ENCODE measurements around the gene OSGEP. TPM values are rescaled to one million over a fixed set of nuclear protein-coding genes. Genes with fewer than 3 reads are reported as not detected.
"Not testable (repeated sequence)": the region's sequence is repeated elsewhere in the genome, so short reads cannot be mapped to it uniquely, and the experiment has no call there.

The OSGEP gene
- total RNA-seq, 1 experiment from 2014 or later, result 47.5 TPM

DNA sequence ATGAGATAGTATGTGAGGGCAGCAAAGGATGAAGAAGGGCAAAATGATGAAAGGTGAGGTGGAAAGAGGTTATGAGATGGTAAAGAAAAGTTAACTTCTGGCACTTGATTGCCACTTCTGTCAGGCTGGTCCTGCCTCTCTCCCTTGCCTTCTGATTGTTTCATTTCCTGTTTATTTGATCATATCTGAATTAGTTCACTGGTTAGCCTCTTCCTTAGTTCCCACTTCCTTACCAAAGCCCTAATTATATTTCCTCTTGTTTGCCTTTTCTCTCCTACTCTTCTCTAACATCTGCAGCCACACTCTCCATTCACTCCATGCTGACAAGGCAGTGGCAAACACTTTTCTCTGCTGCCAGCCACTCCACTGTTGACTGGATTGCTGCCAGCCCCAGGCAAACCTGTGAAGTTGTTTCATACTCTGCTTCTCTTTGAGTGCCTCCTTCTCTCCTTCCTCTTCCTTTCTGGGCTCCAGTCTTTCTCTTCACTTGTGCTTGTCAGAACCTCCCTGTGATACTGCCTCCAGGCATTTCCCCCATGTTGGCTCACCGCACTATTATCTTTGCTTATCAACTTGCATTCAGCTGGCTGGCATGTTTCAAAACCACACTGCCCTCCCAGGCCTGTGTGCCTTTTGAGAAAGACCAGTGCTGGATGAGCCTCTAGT lies 22.7 kb upstream of the OSGEP start:
- DNase-seq, result no peak
- Histone ChIP-seq H3K36me3 (peaks cover 4% of the 10 kb centered on the region; the same call in 1 of the 2 replicates), H3K4me3 (no peak overlapping the region), H3K9me3 (no peaks in the 10 kb centered on the region), H3K27me3 (no peaks in the 10 kb centered on the region)

- Histone ChIP-seq H3K9me3 (no peaks in the 10 kb centered on the region), H3K27me3 (no peaks in the 10 kb centered on the region), H3K36me3 (peaks cover 4% of the 10 kb centered on the region; the same call in 1 of the 2 replicates), H3K4me3 (no peak overlapping the region)
- no peak for DNase-seq
Observed at GRCh38 chr14:20476776-20477175, 22.2 kb upstream of the OSGEP start.

DNA sequence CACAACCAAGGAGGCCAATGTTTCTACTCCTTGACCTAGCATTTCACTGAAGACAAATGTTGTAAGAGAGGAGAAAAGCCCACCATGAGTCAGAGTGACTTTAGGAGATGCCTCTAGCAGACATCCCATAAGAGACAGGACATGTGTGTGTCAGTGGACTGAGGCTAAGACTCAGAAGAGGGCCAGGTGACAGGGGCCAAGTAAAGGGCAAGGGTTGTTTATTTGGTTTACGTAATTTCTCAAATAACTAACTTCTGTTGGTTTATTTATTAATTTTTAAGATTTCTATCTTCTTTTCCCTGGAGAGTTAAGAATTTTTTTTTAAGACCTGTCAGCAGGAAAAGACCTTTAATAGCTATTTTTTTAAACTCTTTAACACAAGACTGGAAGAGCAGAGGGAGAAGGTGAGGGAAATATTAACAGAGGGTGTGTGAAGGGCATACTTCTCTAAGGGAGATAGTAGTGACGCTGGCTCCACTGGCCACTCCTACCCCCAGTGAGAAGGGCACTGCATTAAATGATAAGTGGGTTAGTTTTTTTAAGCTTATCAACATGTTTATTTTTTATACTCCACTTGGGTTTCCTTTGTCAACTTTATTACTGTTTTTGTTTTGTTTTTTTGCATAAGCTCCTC lies 18.0 kb upstream of the OSGEP start:
- Histone ChIP-seq H3K36me3 (peaks cover 4% of the 10 kb centered on the region; the same call in 1 of the 2 replicates), H3K27me3 (no peaks in the 10 kb centered on the region), H3K9me3 (no peaks in the 10 kb centered on the region), H3K4me3 (no peak overlapping the region)
- DNase-seq, result no peak

DNA sequence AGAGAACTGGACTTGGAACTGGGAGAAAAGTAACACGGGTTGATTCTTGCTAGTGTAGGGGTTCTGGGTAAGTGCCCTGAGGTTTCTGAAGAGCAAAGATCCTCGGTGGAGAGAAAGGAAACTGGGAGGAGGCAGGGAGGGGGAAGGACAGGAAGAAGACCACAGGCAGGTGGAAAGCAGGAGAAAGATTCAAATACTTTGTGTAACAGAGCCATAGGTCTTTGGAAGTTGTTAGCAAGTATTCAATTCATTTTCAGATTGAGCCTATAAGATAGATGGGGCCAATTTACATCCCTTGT lies 15.9 kb upstream of the OSGEP start:
- peaks cover 4% of the 10 kb centered on the region; the same call in 1 of the 2 replicates for H3K36me3 ChIP-seq
- no peak for DNase-seq

DNA sequence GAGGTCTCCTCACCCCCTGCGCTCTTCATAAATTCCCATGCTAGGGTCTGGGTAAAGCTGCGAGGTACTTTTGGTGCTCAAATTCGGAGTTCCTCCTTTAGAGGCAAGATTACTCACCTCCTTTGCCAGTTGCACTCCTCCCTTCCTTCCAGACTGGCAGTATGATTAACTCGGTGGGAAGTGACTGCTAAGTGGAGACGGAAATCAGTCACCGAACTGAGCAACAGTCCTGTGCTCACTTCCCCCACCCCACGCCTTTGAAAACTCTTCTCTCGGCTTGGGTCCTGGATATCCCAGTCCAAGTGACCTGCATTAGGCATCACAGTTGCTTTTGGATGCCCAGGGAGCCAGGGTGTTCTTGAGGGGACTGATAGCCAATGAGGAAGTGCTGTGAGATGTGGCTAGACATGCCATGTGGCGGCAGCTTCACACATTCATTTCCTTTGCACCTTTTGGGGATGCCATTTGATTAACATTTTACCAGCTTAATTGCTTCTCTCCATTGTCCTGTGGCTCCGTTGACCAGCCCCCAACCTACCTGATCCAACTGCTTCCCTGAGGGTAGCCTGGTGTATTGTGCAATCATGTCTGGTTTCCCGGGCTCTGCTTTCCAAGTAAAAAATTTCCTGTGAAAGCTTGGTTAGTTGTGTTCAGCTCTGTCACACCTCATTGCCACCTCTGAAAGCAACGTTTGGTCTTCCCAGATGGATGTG lies 15.4 kb upstream of the OSGEP start:
- H3K36me3 ChIP-seq, result peaks cover 4% of the 10 kb centered on the region; the same call in 1 of the 2 replicates
- no peaks in the 10 kb centered on the region for H3K27me3 ChIP-seq
- peak; percentile 51 for DNase-seq
- peak overlapping the region; percentile 59 for H3K4me3 ChIP-seq
- H3K9me3 ChIP-seq, result no peaks in the 10 kb centered on the region

More for the DNA sequence above, 15.9 kb upstream of the OSGEP start:
- H3K4me3 ChIP-seq, result peak overlapping the region; percentile 59
- H3K9me3 ChIP-seq, result no peaks in the 10 kb centered on the region
- H3K27me3 ChIP-seq, result no peaks in the 10 kb centered on the region

- DNase-seq, result peak; percentile 78
- Histone ChIP-seq H3K27me3 (no peaks in the 10 kb centered on the region), H3K36me3 (peaks cover 4% of the 10 kb centered on the region; the same call in 1 of the 2 replicates), H3K9me3 (no peaks in the 10 kb centered on the region), H3K4me3 (peak within 1 kb of the TSS; percentile 59)
Observed at GRCh38 chr14:20469242-20469889, 14.8 kb upstream of the OSGEP start, which contains the start of gene PNP. PNP (plus strand) TSS chr14:20469406; CDS start chr14:20469525, 119 bp downstream.

DNA sequence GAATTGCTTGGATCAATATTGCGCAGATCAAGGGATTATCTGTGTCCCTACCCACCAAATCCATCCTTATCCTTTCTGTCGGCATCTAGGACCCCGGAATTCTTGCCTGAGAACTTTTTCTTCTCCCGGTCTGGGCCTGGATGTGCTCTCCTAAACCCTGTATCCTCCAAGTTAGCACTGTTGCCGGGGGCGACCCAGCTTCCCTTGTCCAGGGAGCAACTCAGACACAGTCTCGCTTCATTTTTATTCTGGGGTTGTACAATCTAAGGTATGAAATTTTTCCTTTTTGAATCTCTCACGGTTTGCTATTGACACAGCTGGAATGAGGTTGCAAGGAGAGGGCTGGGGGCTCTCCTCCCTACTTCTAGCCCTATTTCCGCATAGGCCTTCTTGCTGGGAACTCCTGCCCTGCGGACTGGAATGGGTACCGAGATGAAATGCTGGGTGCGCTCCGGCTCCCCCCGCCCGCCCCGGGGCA lies 14.2 kb upstream of the OSGEP start:
- Histone ChIP-seq H3K36me3 (no peaks in the 10 kb centered on the region), H3K4me3 (peak overlapping the region; percentile 59), H3K27me3 (no peaks in the 10 kb centered on the region), H3K9me3 (no peaks in the 10 kb centered on the region)
- DNase-seq, result no peak

GRCh38 chr14:20461225-20462141 lies 6.9 kb upstream of the OSGEP start, which contains the start of gene PIP4P1:
PIP4P1 (minus strand) TSS chr14:20461434; CDS start chr14:20461325, 109 bp downstream.
- peaks cover 22% of the 10 kb centered on the region for H3K36me3 ChIP-seq
- H3K27me3 ChIP-seq, result no peaks in the 10 kb centered on the region
- peak; percentile 98 for DNase-seq
- peak within 1 kb of the TSS; percentile 68 for H3K4me3 ChIP-seq
- H3K9me3 ChIP-seq, result no peaks in the 10 kb centered on the region

DNA sequence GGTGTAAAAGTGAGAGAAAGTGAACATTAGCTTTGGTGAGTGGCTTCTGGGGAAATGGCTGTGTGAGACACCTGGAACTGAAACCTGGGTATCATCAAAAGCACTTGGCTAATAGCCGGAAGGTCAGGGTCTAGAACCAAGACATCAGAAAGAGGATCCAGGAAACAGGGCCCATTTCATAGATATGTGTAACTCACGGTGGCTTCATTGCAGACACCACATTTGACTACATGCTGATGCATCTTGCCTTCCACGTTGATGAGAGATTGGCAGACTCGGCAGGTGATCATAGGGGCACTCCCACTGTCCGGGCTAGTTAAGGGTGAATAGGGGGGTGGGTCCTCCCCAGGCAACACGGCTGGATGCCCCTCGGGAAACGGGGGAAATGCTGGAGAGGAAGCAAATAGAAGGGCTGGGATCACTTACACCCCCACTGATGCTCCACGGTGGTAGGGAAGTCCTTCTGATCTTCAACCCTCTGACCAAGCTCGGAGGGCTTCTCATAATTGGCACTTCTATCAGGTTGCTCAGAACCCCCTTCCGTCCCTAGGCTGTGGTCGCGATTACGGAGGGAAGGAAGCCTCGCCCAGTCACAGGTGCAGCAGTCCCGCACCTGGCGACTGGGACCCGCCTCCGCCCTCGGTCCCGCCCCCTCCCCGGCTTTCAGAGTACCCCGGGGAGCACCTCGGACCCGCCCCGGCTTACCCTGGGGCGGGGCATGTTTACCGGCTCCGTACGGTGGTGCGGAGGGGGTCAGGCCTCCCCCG lies 6.0 kb upstream of the OSGEP start:
- Histone ChIP-seq H3K4me3 (peak overlapping the region; percentile 68), H3K9me3 (no peaks in the 10 kb centered on the region), H3K27me3 (no peaks in the 10 kb centered on the region), H3K36me3 (peaks cover 29% of the 10 kb centered on the region)
- DNase-seq, result no peak

- peaks cover 29% of the 10 kb centered on the region for H3K36me3 ChIP-seq
- no peak overlapping the region for H3K4me3 ChIP-seq
- H3K9me3 ChIP-seq, result no peaks in the 10 kb centered on the region
- no peaks in the 10 kb centered on the region for H3K27me3 ChIP-seq
- DNase-seq, result no peak
Observed at GRCh38 chr14:20458031-20458789, 3.6 kb upstream of the OSGEP start.

DNA sequence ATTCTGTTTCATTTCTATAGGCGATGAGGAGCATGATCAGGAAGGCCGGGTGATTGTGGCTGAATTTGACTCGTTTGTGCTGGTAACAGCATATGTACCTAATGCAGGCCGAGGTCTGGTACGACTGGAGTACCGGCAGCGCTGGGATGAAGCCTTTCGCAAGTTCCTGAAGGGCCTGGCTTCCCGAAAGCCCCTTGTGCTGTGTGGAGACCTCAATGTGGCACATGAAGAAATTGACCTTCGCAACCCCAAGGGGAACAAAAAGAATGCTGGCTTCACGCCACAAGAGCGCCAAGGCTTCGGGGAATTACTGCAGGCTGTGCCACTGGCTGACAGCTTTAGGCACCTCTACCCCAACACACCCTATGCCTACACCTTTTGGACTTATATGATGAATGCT lies 2.4 kb upstream of the OSGEP start:
- Histone ChIP-seq H3K27me3 (no peaks in the 10 kb centered on the region), H3K4me3 (no peak overlapping the region; the same call in 1 of the 2 replicates), H3K9me3 (no peaks in the 10 kb centered on the region), H3K36me3 (peaks cover 32% of the 10 kb centered on the region)
- DNase-seq, result no peak

DNA sequence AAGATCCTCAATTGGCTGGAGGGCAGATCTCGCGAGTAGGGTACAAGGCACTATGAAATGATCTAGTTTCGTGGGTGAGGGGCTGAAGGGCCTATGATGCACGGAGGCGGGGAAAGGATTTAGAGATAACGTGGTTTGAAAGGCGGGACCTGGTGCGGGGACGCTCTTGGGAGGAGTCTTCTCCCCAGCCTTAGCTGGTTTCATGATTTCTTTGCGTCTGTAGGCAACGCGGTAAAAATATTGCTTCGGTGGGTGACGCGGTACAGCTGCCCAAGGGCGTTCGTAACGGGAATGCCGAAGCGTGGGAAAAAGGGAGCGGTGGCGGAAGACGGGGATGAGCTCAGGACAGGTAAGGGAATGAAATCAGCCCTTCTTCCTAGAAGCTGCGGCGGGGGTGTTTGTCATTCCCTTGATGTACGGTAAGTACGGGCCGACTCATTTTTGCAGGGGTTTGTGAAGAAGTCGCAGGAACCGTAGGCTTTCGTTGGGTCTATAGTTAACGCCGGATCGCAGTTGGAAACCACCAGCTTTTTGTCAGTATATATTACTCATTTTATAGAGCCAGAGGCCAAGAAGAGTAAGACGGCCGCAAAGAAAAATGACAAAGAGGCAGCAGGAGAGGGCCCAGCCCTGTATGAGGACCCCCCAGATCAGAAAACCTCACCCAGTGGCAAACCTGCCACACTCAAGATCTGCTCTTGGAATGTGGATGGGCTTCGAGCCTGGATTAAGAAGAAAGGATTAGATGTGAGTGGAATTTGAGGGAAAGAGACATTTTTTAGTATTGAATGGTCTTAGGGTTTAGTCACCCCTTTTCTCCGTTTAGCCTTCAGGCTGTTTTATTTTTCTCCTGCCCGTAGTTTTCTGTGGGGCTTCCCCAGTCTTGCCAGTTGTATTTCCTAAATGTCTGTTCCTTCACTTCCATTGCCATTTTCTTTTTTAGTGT lies 1.0 kb upstream of the OSGEP start:
- Histone ChIP-seq H3K4me3 (peak overlapping the region; percentile 93), H3K27me3 (no peaks in the 10 kb centered on the region), H3K36me3 (peaks cover 36% of the 10 kb centered on the region), H3K9me3 (no peaks in the 10 kb centered on the region)
- DNase-seq, result peak; percentile 56

GRCh38 chr14:20452831-20453230 lies 1.8 kb downstream of the OSGEP start:
- not testable (repeated sequence) for H3K27me3 ChIP-seq, H3K9me3 ChIP-seq, DNase-seq, H3K4me3 ChIP-seq
- peaks cover 37% of the 10 kb centered on the region for H3K36me3 ChIP-seq

DNA sequence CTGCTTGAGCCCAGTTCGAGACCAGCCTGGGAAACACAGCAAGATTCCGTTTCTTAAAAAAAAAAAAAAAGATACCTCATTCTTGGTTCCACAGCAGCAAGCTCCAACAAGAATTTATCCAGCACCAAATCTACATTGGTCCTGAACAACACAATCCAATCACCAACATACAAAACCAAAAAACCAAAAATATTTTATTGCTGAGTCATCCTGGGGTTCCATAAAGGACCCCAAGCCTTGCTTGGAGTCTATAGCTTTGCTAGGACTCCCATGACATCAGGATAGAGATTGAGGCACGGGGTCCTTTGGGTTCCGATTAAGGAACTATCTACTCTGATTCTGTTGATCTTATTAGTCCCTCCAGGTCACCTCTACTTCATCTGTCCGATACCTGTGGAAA lies 7.7 kb downstream of the OSGEP start:
- Histone ChIP-seq H3K4me3 (no peak overlapping the region), H3K36me3 (peaks cover 13% of the 10 kb centered on the region), H3K9me3 (no peaks in the 10 kb centered on the region), H3K27me3 (no peaks in the 10 kb centered on the region)
- DNase-seq, result no peak

All from MG63 (cell line).